HG03066 (cell line): ENCODE results near the gene RASSF4.

ENCODE experiments used
- ATAC-seq: cut with Tn5 transposase; IDR thresholded peaks from one replicate; pipeline ENCODE4 v1.9.1; 2021; ENCODE audit warnings: low read depth; ENCODE audit not compliant: unreplicated experiment

RASSF4 gene

GRCh38 chr10:44985175-44985681 is 25.6 kb downstream of the RASSF4 start:
- no peak for ATAC-seq

- ATAC-seq: no peak
Measured at GRCh38 chr10:44986179-44986578, 26.6 kb downstream of the RASSF4 start.

DNA sequence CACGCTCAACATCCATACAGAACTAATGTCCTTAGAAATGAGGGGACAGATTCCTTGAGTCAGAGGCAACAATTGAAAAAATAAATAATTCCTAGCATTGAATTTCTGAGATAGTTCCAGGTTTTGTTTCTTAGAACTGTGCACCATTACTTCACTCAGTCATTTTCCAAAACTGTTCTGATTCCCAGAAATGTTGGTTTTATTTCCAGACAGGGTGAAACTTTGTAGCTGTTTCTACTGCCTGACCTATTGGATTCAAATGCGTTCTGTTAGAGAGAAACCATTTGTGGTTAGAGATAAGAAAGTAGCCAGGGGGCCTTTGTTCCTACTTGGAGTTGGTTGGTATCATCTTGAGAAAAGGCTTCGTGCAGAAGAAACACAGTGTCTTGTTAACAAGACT is 27.1 kb downstream of the RASSF4 start:
- no peak for ATAC-seq

DNA sequence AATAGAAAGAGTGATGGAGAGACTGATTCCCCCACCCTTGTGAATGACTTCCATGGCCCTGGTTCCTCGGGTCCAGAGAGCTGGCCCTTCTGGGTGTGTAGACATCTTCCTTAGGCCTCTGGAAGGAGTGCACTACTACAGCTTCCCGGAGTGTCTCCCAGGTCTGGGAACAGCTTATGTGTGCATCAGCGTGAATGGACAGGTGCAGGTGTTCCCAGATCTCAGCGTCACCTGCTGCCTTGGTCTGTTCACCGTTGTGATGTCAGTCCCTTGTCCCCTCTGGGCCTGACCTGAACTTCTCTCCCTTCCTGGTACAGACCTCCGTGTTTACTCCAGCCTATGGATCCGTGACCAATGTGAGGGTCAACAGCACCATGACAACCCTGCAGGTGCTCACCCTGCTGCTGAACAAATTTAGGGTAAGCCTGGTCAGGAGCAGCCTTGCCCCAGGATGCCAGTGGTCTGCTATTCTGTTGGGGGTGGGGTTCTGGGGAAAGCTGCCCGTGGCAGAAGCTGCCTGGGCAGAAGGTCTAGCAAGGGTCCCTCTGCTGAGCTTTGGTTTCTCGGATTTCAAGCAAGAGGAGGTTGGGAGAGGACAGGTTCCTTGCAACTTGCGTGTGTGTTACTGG is 29.5 kb downstream of the RASSF4 start:
- no peak for ATAC-seq

DNA sequence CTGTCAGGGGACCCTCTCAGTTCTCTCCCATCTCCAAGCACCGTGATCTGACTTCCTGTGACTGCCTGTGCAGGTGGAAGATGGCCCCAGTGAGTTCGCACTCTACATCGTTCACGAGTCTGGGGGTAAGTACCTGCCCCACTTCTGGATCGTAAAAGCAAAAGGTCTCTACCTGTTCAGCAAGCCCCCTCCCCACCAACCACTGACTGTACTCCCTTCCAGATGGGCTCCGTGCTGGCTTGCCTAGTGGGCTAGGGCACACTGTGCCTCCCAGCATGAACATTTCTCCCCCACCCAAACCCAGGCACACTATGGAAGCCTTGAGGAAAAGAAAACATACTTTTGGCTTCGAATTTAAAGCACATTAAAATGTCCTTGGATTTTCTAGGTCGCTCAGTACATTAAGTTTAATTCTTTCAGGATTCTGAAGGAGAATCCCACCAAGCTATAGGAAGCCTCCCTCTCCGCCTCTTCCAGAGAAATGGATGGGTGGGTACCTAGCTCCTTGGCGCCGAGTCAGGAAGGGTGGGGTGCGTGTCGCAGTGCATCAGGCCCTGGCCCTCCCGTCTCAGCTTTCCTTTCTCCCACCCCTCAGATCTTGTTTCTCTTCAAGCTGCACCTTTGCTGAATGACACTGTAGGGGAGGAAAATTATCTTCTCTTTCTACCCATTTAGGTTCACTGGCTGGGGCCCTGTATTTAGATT is 30.1 kb downstream of the RASSF4 start:
- no peak for ATAC-seq

DNA sequence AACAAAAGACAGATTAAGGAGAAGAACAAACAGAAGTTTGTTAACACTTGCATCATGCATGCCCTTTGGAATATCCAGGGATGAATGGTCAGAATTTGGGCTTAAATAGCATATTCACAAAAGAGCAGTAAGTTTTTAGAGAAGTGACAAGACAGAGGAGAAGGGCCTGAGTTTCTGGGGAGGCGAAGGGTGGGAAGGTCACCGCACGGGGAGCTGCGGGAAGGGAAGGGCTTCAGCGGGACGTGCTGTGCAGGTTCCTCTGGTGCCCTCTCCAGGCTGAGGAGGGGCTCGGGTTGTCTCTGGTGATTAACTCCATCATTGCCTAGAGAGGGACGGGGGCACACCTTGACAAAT is 30.7 kb downstream of the RASSF4 start:
- no peak for ATAC-seq

- no peak for ATAC-seq
Measured at GRCh38 chr10:44990965-44991364, 31.4 kb downstream of the RASSF4 start.

DNA sequence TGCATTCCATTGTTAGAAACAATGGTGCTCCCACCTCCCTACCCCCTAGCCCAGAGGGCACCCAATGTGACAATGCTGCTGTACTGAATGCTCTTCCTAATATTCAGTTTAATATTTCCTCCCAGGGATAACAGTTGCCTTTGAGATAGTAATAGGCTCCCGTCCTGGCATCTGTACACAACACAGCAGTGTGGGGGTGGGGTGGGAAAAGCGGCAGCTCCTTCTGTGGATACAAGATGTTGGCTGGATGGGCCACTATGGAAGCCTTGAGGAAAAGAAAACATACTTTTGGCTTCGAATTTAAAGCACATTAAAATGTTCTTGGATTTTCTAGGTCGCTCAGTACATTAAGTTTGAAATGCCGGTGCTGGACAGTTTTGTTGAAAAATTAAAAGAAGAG is 32.0 kb downstream of the RASSF4 start:
- no peak for ATAC-seq

GRCh38 chr10:44992070-44992731 is 32.6 kb downstream of the RASSF4 start:
- ATAC-seq: no peak

GRCh38 chr10:44992732-44993225 is 33.2 kb downstream of the RASSF4 start:
- ATAC-seq: no peak

DNA sequence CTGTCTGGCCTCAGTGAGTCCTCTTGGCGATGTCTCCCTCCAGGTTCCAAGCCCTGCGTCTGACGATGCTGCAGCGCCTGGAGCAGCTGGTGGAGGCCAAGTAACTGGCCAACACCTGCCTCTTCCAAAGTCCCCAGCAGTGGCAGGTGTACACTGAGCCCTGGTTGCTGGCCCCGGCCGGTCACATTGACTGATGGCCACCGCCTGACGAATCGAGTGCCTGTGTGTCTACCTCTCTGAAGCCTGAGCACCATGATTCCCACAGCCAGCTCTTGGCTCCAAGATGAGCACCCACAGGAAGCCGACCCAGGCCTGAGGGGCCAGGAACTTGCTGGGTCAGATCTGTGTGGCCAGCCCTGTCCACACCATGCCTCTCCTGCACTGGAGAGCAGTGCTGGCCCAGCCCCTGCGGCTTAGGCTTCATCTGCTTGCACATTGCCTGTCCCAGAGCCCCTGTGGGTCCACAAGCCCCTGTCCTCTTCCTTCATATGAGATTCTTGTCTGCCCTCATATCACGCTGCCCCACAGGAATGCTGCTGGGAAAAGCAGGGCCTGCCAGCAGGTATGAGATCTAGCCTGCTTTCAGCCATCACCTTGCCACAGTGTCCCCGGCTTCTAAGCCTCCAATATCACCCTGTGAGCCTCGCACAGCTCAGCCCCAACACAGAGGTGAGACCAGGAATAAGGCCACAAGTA is 33.8 kb downstream of the RASSF4 start:
- ATAC-seq: no peak

- no peak for ATAC-seq
Measured at GRCh38 chr10:44993922-44994751, 34.5 kb downstream of the RASSF4 start.

DNA sequence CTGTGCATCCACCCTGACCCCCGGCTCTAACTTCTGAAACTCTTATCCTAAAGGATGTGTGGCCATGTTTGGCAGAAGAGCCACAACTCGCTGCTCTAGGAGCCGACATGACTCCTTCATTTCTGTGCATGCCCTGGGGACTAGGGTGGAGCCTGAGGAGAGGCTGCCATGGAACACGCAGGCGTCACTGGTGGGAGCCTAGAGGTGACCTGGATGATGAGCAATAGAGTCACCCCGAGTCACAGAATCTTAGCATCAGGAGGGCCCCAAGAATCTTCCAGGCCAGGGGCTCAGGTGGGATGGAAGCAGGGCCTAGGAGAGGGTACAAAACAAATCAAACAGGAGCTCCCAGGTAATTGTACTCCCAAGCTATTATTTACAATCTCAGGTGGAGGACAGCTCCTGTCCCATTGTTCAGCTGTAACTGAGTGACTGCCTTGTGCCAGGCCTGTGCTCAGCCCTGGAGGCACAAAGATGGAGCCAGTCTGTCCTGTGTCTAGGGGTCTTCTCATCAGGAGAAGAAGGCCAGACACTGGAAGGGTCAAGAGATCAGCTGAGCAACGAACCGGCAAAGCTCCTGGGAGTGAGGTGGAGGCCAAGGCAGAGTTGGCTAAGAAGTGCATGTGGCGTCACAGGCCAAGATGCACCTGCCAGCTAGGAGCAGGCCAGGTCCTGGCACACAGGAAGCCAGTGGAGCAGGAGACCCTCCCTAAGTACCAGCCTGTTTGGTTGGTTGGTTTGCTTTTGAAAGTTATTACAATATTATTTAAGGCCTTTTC is 35.3 kb downstream of the RASSF4 start:
- no peak for ATAC-seq

DNA sequence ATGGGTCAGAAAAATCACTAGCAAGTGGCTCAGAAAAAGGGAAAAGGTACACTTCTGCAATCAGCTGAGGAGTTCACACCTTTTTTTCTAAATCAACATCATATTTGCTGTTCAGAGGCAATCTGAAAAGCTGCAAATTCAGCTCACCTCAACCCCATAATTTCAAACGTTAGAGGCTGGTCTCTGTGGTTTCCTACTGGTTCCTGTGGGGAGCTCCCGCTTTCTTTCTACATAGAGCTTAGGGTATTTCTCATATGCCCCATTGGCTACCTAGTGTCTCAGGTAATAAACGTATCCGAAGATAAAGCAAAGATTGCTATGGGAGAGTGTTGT is 35.9 kb downstream of the RASSF4 start:
- ATAC-seq: no peak

- no peak for ATAC-seq
Measured at GRCh38 chr10:44995914-44996669, 36.5 kb downstream of the RASSF4 start.

DNA sequence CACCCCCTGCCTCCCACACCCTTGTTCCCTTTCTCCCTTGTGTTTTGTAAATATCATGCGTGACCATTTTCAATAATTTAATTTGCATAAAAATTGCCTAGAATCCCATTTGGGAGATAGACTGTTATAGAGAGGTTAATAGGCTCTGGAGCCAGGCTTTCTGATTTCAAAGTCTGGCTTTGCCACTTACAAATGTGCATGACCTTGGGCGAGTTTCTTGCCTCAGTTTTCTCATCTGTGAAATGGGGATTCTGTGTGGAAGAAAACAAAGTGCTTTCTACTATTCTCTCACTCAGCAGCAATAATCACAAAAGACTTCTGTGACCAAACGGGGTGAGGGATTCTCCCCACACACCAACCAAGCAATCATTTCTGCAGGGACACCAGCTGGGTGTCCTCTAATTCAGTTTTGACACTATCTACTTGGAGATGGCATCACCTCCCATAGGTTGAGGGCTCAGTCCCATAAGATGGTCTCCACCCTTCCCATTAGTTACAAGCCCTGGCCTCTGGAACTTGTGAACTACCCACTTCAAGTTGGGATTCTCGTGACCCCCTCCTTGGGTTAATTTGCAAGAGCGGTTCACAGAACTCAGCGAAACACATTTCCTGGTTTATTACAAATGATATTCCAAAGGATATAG is 37.6 kb downstream of the RASSF4 start:
- ATAC-seq: no peak

DNA sequence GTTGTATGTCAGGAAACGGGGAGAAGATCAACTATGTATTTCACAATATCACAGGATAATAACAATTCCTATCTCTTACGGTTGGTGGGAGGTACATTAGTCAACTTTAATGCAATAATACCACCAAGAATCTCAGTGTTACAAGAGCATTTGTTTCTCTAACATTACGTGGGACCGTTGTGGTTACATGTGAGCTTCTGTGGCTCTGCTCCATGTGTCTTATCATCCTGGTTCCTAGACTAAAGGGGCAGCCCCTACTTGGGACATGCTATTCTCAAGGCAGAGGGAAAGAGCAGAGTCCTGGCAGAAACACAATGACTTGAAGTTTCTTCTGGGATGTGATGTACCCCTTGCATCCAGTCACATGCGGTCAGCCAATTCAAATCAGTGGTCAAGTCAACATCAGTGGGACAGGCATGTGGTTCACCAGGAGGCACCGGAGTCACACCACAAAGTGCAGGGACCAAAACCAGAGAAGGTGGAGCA is 38.6 kb downstream of the RASSF4 start:
- no peak for ATAC-seq

GRCh38 chr10:45000138-45000751 is 40.6 kb downstream of the RASSF4 start:
- ATAC-seq: no peak
